Fibroblast of the aortic adventitia (primary cell): ENCODE measurements around the gene FFAR1. TPM values are rescaled to one million over a fixed set of nuclear protein-coding genes. Genes with fewer than 3 reads are reported as not detected.

Experiments used
- DNase-seq: peaks from one replicate; pipeline ENCODE4 v3.0.0-alpha.2; 2010; ENCODE audit warnings: low read depth
- H3K4me3 ChIP-seq: 2 replicates; pipeline ENCODE4 v1.5.1; 2011; ENCODE audit warnings: low read depth, mild to moderate bottlenecking, control low read depth, low read length, moderate library complexity
- total RNA-seq: library from RNA; depleted of rRNA; stranded (reverse); fragments of >200 nt; gene quantifications from 2 replicates; pipeline ENCODE4 v1.2.3, GENCODE V29; 2012; ENCODE audit warnings: low replicate concordance
- TF ChIP-seq, protein P1 (sequence below): IDR thresholded peaks from 2 replicates; pipeline ENCODE4 v1.5.1; 2011; ENCODE audit warnings: mild to moderate bottlenecking, low read length, control low read depth, inconsistent platforms; ENCODE audit not compliant: insufficient read depth

Gene FFAR1
- total RNA-seq, 1 donor, result not detected

DNA sequence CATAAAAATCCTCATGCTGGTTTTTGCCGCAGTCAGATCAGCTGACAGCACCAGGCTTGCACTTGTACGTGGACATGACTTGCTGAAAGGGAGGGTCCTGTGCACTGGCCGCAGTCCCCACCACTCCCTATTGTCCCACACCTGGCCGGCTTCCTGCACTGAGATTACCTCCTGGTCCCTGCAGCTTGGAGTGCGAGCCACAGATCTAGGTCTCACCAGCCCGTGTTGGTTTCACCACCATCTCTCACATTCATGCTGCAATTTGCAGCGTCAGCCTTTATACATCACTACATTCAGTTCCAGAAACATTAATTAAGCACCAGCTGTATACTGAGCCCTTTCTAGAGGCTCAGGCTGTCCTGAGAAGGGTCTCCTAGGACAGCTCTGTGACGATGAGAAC lies 33.7 kb upstream of the FFAR1 start:
- TF ChIP-seq, protein P1, sequence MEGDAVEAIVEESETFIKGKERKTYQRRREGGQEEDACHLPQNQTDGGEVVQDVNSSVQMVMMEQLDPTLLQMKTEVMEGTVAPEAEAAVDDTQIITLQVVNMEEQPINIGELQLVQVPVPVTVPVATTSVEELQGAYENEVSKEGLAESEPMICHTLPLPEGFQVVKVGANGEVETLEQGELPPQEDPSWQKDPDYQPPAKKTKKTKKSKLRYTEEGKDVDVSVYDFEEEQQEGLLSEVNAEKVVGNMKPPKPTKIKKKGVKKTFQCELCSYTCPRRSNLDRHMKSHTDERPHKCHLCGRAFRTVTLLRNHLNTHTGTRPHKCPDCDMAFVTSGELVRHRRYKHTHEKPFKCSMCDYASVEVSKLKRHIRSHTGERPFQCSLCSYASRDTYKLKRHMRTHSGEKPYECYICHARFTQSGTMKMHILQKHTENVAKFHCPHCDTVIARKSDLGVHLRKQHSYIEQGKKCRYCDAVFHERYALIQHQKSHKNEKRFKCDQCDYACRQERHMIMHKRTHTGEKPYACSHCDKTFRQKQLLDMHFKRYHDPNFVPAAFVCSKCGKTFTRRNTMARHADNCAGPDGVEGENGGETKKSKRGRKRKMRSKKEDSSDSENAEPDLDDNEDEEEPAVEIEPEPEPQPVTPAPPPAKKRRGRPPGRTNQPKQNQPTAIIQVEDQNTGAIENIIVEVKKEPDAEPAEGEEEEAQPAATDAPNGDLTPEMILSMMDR, result no peak
- H3K4me3 ChIP-seq, result no peak overlapping the region
- DNase-seq, result no peak

DNA sequence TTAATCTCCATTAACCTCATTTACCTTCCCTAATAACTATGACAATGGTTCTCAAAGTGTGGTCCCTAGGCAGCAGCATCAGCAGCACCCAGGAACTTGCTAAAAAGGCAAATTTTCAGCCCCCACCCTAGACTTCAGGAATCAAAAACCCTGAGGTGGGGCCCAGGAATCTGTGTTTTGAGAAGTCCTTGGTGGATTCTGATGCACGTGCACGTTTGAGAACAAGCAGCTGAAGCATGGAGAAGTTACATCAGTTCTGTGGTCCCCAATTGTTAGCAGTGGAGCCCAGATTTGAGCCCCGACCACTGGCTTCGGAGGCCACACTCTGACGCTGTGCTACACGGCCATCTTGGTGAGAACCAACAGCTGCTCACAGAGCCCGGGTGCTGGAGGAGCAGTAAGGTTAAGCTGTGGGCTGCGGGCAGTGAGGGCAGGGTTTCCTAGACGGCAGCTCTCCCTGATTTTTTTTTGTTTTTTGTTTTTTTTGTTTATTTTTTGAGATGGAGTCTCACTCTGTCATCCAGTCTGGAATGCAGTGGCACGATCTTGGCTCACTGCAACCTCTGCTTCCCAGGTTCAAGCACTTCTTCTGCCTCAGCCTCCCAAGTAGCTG lies 32.7 kb upstream of the FFAR1 start:
- H3K4me3 ChIP-seq, result no peak overlapping the region

DNA sequence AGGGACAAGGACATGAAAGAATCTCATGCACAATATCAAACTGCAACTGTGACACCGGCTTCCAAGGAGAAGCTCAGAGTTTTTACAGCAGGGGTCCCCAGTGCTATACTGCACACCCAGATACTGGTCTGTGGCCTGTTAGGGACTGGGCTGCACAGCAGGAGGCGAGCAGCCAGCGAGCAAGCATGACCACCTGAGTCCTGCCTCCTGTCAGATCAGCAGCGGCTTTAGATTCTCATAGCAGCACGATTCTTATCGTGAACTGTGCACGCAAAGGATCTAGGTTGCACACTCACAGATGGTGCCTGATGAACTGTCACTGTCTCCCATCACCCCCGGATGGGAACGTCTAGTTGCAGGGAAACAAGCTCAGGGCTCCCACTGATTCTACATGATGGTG lies 31.8 kb upstream of the FFAR1 start:
- TF ChIP-seq, protein P1, result no peak
- H3K4me3 ChIP-seq, result no peak overlapping the region

More for the DNA sequence above, 32.7 kb upstream of the FFAR1 start:
- no peak for DNase-seq
- TF ChIP-seq, protein P1, result no peak

DNA sequence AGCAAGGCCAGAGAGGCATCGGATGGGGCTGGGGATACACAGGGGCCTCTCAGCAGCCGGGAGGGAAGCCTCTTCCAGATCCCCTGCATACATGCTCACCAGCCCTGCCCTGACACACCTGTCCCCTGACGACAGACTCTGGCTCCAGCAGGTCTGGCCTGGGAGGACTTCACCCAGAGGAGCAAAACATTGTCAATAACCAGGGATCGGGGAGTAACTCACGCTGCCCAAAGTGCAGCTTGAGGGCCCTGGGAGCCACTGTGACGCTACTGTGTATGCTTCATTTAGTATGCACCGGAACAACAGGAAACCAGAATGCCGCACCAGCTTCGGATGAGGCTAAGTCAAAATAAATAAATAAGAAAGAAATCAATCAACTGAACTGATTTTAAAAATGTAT lies 31.1 kb upstream of the FFAR1 start:
- H3K4me3 ChIP-seq, result no peak overlapping the region
- no peak for DNase-seq
- TF ChIP-seq, protein P1, result no peak

More for the DNA sequence above, 31.8 kb upstream of the FFAR1 start:
- DNase-seq, result no peak

DNA sequence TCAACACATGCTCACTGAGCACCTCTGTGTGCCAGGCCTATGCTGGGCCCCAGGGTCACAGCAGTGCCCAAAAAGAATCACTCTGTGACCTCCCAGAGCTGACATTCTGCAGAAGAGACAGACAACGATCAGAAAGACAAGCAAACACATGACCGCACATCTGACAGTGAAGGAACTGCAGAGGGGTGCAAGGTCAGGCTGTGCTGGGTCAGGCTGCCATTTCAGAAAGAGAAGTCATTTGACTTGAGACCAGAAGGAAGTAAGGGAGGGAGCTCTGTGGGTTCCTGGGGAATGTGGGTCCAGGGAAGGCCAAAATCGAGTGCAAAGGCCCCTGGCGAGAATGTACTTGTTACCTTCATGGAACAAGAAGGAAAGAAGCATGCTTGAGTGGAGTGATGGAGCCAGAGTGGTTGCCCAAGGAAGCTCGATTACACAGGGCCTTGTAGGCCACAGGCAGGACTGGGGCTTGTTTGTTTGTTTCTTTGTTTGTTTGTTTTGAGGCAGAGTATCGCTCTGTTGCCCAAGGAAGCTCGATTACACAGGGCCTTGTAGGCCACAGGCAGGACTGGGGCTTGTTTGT lies 30.1 kb upstream of the FFAR1 start:
- no peak for DNase-seq
- H3K4me3 ChIP-seq, result no peak overlapping the region
- TF ChIP-seq, protein P1, result no peak

DNA sequence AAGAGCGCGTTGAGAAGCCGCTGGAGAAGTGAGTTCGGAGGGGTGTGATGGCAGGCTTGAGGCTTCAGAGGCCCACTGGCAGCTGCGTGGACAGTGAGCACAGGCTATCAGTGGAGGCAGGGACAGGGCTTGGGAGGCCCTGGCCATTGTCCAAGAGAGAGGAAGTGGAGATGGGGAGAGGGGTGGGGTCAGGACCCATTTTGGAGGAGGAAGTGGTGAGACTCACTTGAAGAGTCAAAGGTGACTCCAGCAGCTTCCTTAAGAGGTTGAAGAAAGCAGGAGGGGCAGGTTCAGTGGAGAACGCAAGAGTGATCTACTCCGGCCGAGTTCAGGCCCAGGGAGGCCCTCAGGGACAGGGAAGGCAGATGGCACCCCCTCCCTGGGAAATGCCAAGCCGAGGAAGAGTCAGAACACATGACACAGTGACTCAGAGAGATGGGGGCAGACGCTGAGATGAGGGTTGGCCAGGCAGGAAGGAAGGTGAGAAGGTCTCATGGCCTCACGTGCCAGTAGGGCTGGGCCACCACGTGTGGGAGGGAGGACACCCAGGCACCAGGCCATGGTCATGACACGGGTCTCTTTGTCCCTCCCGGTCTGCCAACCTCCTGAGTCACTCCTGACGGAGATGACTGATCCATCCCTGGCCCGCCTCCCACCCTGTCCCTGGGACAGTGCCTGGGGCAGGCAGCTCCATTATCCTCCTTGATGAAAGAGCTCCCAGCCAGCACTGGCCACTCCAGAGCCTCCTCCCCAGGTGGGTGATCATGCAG lies 28.8 kb upstream of the FFAR1 start:
- no peak overlapping the region for H3K4me3 ChIP-seq
- TF ChIP-seq, protein P1, result no peak
- DNase-seq, result peak; percentile 55
